ENCODE data around the gene GIGYF1.
"Not testable (repeated sequence)": the region's sequence is repeated elsewhere in the genome, so short reads cannot be mapped to it uniquely, and the experiment has no call there.

Gene GIGYF1

DNA sequence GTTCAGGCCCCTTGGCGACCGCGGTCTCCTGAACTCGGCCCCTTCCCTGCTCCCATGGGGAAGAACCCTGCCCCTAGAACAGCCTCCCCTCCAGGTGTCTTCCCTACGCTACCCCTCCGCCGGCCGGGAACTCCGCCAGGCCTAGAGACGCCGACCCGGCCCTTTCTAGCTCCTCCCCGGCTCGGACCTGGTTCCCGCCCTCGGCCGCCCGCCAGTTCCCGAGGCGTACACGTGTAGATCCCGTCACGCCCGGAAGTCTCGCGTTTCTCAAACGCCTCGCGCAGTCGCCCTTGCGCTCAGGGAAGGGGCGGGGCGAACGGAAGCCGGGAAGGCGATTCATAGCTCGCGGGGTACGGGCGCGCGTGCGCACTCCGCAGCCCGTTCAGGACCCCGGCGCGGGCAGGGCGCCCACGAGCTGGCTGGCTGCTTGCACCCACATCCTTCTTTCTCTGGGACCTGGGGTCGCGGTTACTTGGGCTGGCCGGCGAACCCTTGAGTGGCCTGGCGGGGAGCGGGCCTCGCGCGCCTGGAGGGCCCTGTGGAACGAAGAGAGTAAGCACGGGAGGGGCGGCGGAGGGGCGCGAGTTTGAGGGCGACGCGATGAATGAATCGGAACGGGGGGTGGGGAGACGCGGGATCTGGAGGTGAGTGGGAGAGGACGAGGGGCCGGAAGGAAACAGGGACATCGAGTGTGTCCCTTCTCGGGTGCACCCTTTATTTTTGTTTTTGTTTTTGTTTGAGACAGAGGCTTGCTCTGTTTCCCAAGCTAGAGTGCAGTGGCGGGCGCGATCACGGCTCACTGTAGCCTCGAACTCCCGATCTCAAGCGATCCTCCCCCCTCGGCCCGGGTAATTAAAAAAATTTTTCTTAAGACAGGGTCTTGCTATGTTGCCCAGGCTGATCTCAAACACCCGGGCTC lies 12.0 kb upstream of the GIGYF1 start, which contains the start of gene POP7 (continued):
- TF ChIP-seq, protein P1, sequence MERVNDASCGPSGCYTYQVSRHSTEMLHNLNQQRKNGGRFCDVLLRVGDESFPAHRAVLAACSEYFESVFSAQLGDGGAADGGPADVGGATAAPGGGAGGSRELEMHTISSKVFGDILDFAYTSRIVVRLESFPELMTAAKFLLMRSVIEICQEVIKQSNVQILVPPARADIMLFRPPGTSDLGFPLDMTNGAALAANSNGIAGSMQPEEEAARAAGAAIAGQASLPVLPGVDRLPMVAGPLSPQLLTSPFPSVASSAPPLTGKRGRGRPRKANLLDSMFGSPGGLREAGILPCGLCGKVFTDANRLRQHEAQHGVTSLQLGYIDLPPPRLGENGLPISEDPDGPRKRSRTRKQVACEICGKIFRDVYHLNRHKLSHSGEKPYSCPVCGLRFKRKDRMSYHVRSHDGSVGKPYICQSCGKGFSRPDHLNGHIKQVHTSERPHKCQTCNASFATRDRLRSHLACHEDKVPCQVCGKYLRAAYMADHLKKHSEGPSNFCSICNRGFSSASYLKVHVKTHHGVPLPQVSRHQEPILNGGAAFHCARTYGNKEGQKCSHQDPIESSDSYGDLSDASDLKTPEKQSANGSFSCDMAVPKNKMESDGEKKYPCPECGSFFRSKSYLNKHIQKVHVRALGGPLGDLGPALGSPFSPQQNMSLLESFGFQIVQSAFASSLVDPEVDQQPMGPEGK (CRISPR knock-in tag; IDR thresholded peaks at IDR 0.05; ENCODE audit: borderline replicate concordance), result no peak
- TF ChIP-seq ARNTL (CRISPR knock-in tag; IDR thresholded peaks at IDR 0.05; ENCODE audit: borderline replicate concordance, low read depth) (no peak), SNAI2 (CRISPR knock-in tag; IDR thresholded peaks at IDR 0.05) (no peak), RARB (CRISPR knock-in tag; IDR thresholded peaks at IDR 0.05) (no peak)

DNA sequence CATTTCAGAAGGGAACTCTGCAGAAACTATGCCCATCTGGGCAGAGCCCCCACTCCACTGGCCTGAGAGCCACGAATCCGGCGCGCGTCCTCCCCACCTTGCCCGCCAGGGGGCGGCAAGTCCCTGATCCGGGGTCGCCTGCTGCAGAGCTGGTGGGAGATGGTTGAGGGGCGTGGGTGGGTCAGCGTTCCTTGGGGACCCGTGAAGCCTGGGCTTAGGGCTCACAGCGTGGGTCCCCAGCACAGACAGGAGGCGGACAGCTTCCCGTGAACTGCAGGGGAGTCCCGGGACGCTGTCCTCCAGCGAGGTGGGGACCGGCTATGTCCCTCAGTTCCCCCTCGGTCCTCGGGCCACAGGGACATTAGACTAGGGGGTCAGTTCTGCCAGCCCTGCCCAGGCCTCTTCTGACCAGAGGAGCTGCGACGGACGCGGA lies 11.3 kb upstream of the GIGYF1 start:
- peak; percentile 87 for ATAC-seq

DNA sequence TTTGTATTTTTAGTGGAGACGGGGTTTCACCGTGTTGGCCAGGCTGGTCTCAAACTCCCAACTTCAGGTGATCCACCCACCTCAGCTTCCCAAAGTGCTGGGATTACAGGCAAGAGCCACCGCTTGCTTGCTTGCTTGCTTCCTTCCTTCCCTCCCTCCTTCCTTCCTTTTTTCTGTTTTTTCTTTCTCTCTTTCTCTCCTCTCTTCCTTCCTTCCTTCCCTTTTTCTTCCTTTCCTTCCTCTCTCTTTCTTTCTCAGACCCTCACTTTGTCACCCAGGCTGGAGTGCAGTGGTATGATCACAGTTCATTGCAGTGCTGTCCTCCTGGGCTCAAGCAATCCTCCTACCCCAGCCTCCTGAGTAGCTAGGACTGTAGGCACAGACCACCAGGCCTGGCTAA lies 7.0 kb upstream of the GIGYF1 start:
- not testable (repeated sequence) for ATAC-seq

More for the DNA sequence above, 11.3 kb upstream of the GIGYF1 start:
- TF ChIP-seq ZNF70 (CRISPR knock-in tag; IDR thresholded peaks at IDR 0.05) (peak; percentile 9; the same call in 1 of the 2 replicates), ESRRG (CRISPR knock-in tag; IDR thresholded peaks at IDR 0.05) (no peak)

DNA sequence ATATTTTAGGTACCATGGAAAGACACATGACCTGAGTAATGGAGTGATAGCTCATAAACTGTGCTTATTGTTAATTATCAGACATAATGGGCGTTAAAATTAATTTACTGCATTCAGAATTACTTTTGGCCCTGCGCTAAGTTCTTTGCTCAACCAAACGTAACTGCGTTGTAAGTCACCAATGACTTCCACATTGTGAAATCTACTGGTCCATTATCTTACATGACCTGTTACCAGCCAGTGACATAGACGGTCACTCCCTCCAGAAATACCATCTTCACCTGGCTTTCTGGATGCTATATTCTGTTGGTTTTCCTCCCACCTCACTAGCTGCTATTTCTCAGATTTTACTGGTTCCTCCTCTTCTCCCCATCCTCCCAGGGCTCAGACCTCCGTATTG lies 5.0 kb upstream of the GIGYF1 start:
- no peak for TF ChIP-seq TCF4 (CRISPR knock-in tag; IDR thresholded peaks at IDR 0.05; ENCODE audit: borderline replicate concordance)
- TF ChIP-seq TOX (CRISPR knock-in tag; IDR thresholded peaks at IDR 0.05; ENCODE audit: borderline replicate concordance), result no peak
- no peak for TF ChIP-seq ZFP30 (CRISPR knock-in tag; IDR thresholded peaks at IDR 0.05)
- no peak for TF ChIP-seq ZNF565 (CRISPR knock-in tag; conservative IDR thresholded peaks at IDR 0.05; ENCODE audit: low read depth)
- no peak for TF ChIP-seq ESRRG (CRISPR knock-in tag; IDR thresholded peaks at IDR 0.05)
- TF ChIP-seq BACH2 (CRISPR knock-in tag; IDR thresholded peaks at IDR 0.05; ENCODE audit: borderline replicate concordance), result no peak
- no peak for TF ChIP-seq RARB (CRISPR knock-in tag; IDR thresholded peaks at IDR 0.05)
- TF ChIP-seq, protein P2, sequence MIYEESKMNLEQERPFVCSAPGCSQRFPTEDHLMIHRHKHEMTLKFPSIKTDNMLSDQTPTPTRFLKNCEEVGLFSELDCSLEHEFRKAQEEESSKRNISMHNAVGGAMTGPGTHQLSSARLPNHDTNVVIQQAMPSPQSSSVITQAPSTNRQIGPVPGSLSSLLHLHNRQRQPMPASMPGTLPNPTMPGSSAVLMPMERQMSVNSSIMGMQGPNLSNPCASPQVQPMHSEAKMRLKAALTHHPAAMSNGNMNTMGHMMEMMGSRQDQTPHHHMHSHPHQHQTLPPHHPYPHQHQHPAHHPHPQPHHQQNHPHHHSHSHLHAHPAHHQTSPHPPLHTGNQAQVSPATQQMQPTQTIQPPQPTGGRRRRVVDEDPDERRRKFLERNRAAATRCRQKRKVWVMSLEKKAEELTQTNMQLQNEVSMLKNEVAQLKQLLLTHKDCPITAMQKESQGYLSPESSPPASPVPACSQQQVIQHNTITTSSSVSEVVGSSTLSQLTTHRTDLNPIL (CRISPR knock-in tag; IDR thresholded peaks at IDR 0.05; ENCODE audit: low read depth), result no peak
- TF ChIP-seq GLIS3 (CRISPR knock-in tag; IDR thresholded peaks at IDR 0.05), result no peak
- no peak for TF ChIP-seq CSDC2 (CRISPR knock-in tag; IDR thresholded peaks at IDR 0.05)
- TF ChIP-seq, protein P1 (CRISPR knock-in tag; IDR thresholded peaks at IDR 0.05; ENCODE audit: borderline replicate concordance), result no peak
- no peak for TF ChIP-seq ISL1 (CRISPR knock-in tag; IDR thresholded peaks at IDR 0.05)
- no peak for TF ChIP-seq PPARA (CRISPR knock-in tag; IDR thresholded peaks at IDR 0.05; ENCODE audit: borderline replicate concordance)
- TF ChIP-seq OSR1 (CRISPR knock-in tag; IDR thresholded peaks at IDR 0.05), result no peak
- TF ChIP-seq, protein P3, sequence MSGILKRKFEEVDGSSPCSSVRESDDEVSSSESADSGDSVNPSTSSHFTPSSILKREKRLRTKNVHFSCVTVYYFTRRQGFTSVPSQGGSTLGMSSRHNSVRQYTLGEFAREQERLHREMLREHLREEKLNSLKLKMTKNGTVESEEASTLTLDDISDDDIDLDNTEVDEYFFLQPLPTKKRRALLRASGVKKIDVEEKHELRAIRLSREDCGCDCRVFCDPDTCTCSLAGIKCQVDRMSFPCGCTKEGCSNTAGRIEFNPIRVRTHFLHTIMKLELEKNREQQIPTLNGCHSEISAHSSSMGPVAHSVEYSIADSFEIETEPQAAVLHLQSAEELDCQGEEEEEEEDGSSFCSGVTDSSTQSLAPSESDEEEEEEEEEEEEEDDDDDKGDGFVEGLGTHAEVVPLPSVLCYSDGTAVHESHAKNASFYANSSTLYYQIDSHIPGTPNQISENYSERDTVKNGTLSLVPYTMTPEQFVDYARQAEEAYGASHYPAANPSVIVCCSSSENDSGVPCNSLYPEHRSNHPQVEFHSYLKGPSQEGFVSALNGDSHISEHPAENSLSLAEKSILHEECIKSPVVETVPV (CRISPR knock-in tag; IDR thresholded peaks at IDR 0.05), result no peak
- TF ChIP-seq ARNTL (CRISPR knock-in tag; IDR thresholded peaks at IDR 0.05; ENCODE audit: borderline replicate concordance, low read depth), result no peak
- no peak for TF ChIP-seq ZNF8 (CRISPR knock-in tag; IDR thresholded peaks at IDR 0.05)
- TF ChIP-seq ZFP3 (CRISPR knock-in tag; IDR thresholded peaks at IDR 0.05), result no peak
- TF ChIP-seq SNAI2 (CRISPR knock-in tag; IDR thresholded peaks at IDR 0.05), result no peak
- no peak for TF ChIP-seq ZNF70 (CRISPR knock-in tag; IDR thresholded peaks at IDR 0.05)
- no peak for ATAC-seq

Measured in SK-N-SH treated with all-trans-retinoic acid at 6 μM for 48 hours (cell line).